Measurements from ENCODE around the gene EIF3M. TPM values are rescaled to one million over a fixed set of nuclear protein-coding genes. Genes with fewer than 3 reads are reported as not detected.
"Not testable (repeated sequence)": the region's sequence is repeated elsewhere in the genome, so short reads cannot be mapped to it uniquely, and the experiment has no call there.

The EIF3M gene
- total RNA-seq, 6 experiments from 2014 or later, result 61.4 to 254 (median 90.2) TPM

GRCh38 chr11:32602657-32603415, 19.2 kb downstream of the EIF3M start:
- H3K4me3 ChIP-seq, result no peak overlapping the region
- intact Hi-C loops (cut with DNase I), result no loop called here
- H3K4me1 ChIP-seq, result no peaks in the 10 kb centered on the region
- no peak for TF ChIP-seq CTCF (IDR thresholded peaks at IDR 0.05)
- no peak for TF ChIP-seq POLR2A (IDR thresholded peaks at IDR 0.05)
- WGBS (ENCODE audit: insufficient coverage, low coverage, low lambda C conversion rate, missing lambda C conversion rate), result 47% methylated on average over 4 of the region's 4 CpGs
- no peaks in the 10 kb centered on the region for H3K27me3 ChIP-seq
- H3K36me3 ChIP-seq, result peaks cover 6 to 48% (median 20%) of the 10 kb centered on the region in 4 donors
- DNase-seq, result no peak
- no peak overlapping the region for H3K27ac ChIP-seq
- no peaks in the 10 kb centered on the region for H3K9me3 ChIP-seq
- no peak for ATAC-seq

- H3K9me3 ChIP-seq, result no peaks in the 10 kb centered on the region
- ATAC-seq, result no peak
- no peak overlapping the region for H3K4me3 ChIP-seq
- intact Hi-C loops (cut with DNase I), result no loop called here
- peaks cover 0 to 34% (median 14%) of the 10 kb centered on the region in 4 donors for H3K36me3 ChIP-seq
- TF ChIP-seq CTCF (IDR thresholded peaks at IDR 0.05) (no peak), POLR2A (IDR thresholded peaks at IDR 0.05) (no peak)
- H3K4me1 ChIP-seq, result no peaks in the 10 kb centered on the region
- no peak overlapping the region for H3K27ac ChIP-seq
- DNase-seq, result no peak
- H3K27me3 ChIP-seq, result no peaks in the 10 kb centered on the region
Observed at GRCh38 chr11:32606220-32606619, 22.6 kb downstream of the EIF3M start.

GRCh38 chr11:32608826-32609225, 25.2 kb downstream of the EIF3M start:
- no CpG with 5 or more reads among the region's 4 CpGs for WGBS (ENCODE audit: insufficient coverage, low coverage, low lambda C conversion rate, missing lambda C conversion rate)
- H3K27me3 ChIP-seq; H3K4me3 ChIP-seq; ATAC-seq; DNase-seq; intact Hi-C loops (cut with DNase I); H3K4me1 ChIP-seq; H3K9me3 ChIP-seq; H3K27ac ChIP-seq: not testable (repeated sequence)
- H3K36me3 ChIP-seq, result peaks cover 0 to 10% (median 3%) of the 10 kb centered on the region in 4 donors

GRCh38 chr11:32610797-32611352, 27.2 kb downstream of the EIF3M start:
- 93% methylated on average over 3 of the region's 3 CpGs for WGBS (ENCODE audit: insufficient coverage, low coverage, low lambda C conversion rate, missing lambda C conversion rate)
- Histone ChIP-seq H3K9me3 (no peaks in the 10 kb centered on the region), H3K27me3 (no peaks in the 10 kb centered on the region), H3K27ac (no peak overlapping the region), H3K4me3 (no peak overlapping the region), H3K36me3 (no peaks in the 10 kb centered on the region), H3K4me1 (no peaks in the 10 kb centered on the region)
- DNase-seq, result no peak
- no peak for ATAC-seq
- TF ChIP-seq CTCF (IDR thresholded peaks at IDR 0.05) (no peak), POLR2A (IDR thresholded peaks at IDR 0.05) (no peak)
- intact Hi-C loops (cut with DNase I), result no loop called here

GRCh38 chr11:32613500-32614151, 30.0 kb downstream of the EIF3M start:
- H3K4me1 ChIP-seq, result no peaks in the 10 kb centered on the region
- H3K9me3 ChIP-seq, result no peaks in the 10 kb centered on the region
- intact Hi-C loops (cut with DNase I), result no loop called here
- TF ChIP-seq CTCF (IDR thresholded peaks at IDR 0.05) (no peak), POLR2A (IDR thresholded peaks at IDR 0.05) (no peak)
- H3K27ac ChIP-seq, result no peak overlapping the region
- DNase-seq (no peak), ATAC-seq (no peak)
- no peaks in the 10 kb centered on the region for H3K36me3 ChIP-seq
- H3K4me3 ChIP-seq, result no peak overlapping the region
- 50% methylated on average over 4 of the region's 4 CpGs for WGBS (ENCODE audit: insufficient coverage, low coverage, low lambda C conversion rate, missing lambda C conversion rate)
- H3K27me3 ChIP-seq, result no peaks in the 10 kb centered on the region

Measured in right lobe of liver (tissue), 6 donors.